Activated CD8-positive, alpha-beta memory T cell treated with anti-CD3 and anti-CD28 coated beads for 48 hours (primary cell): ENCODE measurements around the gene APH1B.
"Not testable (repeated sequence)": the region's sequence is repeated elsewhere in the genome, so short reads cannot be mapped to it uniquely, and the experiment has no call there.

Source experiments
- DNase-seq, 3 experiments: peaks; one replicate each; pipeline ENCODE4 v3.0.0-alpha.2; 2020; ENCODE audit warnings: low read depth in 2 of 3, low spot score in 2 of 3

The APH1B gene

GRCh38 chr15:63329567-63330350 is 52.4 kb downstream of the APH1B start:
- DNase-seq: no peak

GRCh38 chr15:63330926-63331325 is 53.5 kb downstream of the APH1B start:
- no peak for DNase-seq

- DNase-seq: no peak
Measured at GRCh38 chr15:63331456-63331855, 54.1 kb downstream of the APH1B start.

DNA sequence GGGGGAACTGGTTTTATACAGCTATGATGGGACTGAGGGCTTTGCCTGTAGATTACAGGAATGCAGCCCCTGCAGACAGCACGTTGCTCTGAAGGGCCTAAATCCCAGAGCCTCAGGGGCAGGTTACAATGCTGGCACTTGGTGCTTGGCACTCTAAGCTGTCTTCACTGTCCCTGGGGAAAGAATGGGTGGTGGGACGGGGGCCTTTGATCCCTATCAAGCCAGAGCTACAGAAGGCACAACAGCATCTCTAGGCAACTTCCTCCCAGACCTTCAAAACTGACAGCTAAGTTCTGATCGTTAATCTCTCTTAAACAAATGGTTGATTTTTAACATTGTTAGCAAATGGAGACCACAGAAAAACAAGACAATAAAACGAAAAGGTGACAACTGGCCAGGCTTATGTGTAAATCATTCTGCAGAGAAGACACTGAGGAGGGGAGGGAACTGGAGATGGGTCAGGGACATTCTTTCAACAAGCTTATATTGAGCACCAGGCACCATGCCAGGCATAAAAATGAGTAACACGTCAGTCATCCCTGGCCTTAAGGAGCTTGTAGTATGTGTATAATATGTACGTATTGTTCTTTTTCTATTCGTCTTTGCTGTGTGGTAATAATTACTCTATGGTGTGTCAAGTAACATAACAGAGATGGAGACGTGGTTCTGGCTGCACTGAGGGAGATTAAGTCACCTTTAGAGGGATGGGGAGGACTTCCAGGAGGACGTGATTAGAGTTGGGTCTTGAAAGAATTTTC is 55.1 kb downstream of the APH1B start:
- DNase-seq: no peak

DNA sequence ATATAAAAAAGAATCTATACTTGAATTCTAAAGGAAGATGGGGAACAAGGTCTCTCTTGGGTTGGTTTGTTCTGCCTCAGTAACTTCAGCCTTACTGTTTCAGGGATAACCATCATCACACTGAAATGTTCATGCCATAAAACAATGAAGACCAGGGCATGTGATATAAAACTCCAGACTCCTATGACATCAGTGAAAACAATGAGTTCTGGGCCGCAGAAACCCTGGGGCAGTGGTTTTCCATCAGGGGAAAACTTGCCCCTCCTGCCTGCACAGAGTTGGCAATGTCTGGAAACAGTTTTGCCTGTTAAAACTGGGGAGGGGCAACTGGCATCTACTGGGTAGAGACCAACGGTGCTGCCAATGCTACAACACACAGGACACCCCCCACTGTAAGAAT is 57.4 kb downstream of the APH1B start:
- no peak for DNase-seq

DNA sequence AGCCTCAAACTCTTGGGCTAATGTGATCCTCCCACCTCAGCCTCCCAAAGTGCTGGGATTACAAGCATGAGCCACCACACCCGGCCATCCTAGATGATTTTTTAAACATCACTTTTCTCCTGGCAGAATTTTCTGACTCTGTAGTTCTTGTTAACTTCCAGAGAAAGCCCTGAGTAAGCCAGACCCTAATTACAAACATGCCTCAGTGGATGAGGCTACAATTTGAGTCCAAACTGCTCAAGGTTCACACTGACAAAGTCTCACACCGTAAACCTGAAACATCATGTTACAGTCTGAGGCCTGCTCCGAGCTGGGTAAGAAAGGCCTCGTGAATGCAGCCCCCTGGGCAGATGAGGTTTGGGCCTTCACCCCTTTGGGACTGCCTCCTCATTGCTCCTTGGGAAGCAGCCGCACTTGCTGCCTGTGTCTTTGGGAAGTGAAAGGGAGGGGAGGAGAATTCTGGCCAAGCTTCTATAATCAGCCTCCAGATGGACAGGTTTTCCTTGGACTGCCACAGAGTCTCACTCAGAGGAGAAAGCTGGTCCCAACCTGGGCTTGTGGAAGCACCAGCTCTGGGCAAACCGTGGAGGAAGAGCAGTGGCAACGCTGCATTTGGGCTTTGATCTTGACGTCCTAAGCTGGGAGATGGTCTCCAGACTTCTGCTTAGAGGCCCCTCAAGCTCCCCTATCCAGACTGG is 58.3 kb downstream of the APH1B start:
- DNase-seq: no peak

DNA sequence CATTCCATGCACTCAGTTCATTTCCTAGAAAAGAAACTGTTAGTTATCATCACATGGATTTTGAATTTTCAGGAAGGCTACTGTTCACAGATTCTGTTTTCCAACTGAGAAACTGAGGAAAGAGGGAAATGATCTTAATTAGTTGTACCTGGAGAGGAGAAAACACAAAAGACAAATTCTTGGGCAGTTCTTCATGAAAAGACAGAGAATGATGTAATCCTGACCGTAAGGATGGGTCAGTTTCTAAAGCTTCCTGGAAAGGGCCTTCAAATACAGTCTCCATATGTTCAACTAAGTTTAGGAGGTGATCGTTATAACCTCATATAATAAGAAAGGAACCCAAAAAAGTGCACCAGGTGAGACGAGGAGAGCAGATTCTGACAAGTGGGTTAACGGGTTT is 59.6 kb downstream of the APH1B start:
- DNase-seq: no peak

GRCh38 chr15:63338170-63338569 is 60.8 kb downstream of the APH1B start:
- no peak for DNase-seq

GRCh38 chr15:63339006-63339766 is 61.8 kb downstream of the APH1B start:
- no peak for DNase-seq

- DNase-seq: no peak
Measured at GRCh38 chr15:63339836-63340235, 62.4 kb downstream of the APH1B start.

- no peak for DNase-seq
Measured at GRCh38 chr15:63340353-63340752, 62.9 kb downstream of the APH1B start.

DNA sequence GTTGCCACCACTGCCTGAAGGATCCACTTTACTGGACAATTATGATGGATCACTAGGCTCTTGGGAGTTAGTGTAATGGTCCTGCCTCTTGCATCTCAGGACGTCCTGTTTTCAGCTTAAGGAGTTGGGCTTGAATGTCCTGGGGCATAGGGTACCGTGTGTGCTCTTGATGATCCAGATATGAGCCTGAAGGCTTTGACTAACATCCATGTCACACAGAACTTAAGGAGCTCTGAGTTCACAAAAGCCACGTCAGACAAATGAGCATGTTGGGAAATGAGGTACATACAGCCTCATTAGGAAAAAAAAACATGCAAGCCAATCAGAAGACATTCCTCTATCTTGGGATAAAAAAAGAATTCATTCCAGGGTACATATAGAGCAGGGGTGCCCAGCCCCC is 63.5 kb downstream of the APH1B start:
- no peak for DNase-seq

DNA sequence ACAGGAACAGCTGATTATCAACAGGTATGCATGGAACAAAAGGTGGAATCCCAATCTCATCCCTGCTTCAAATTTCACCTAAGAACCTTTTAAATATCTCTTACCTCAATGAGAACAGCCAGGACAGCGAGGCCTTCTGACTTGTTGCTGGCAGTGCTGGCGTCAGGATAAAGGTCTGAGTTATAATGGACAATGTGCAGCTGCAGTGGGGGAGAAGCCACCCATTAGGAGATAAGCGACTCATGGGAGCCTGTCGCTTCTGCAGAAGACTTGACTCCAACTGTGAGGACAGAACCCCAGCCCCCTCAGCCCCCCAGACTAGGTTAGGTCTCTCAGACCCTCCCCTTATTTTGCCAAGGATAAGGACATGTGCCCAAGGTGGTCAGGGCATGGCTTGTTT is 64.5 kb downstream of the APH1B start:
- DNase-seq: no peak

DNA sequence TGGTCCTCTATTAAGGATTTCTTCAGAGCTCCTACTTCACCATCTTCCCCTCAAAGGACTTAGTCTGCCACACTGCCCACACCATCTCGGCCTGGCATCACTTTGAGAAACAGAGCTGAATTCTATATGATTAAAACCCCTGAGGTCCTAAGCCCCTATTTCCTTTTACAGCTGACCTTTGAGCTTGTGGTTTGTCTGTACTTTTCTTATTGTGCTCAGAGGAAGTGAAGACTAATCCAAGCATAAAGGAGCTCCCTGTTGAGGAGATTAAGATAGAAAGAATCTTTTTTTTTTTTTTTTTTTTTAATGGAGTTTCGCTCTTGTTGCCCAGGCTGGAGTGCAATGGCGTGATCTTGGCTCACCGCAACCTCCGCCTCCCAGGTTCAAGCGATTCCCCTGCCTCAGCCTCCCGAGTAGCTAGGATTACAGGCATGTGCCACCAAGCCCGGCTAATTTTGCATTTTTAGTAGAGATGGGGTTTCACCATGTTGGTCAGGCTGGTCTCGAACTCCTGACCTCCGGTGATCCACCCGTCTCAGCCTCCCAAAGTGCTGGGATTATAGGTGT is 65.7 kb downstream of the APH1B start:
- not testable (repeated sequence) for DNase-seq

DNA sequence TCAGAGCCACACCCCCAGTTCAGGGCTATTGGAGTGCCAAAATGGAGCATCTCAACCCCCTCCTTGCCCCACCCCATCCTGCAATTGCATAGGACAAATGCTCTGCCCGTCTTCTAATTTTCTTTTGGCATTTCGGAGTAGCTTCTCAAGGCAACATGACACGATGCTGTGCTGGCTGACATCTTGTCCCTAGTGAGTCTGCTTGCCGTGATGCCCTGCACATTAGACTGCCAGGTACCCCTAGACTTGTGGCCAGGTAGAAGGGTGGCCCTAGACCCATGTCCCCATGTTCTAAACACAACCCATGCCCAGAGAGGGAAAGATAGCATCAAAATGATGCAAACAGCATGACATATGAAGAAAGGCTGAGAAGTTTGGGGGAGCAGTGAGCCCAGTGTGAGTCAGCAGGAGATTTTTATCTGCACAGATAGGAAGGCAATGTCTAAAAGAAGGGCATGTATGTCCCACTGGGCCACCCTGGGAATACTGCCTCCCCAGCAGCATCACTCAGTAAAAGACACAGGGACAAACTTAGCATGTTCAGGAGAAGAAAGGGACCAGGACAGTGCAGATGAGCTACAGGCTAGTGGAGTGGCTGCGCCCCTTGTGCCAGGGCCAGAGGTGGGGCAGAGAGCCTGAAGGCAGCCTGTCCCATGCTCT is 67.5 kb downstream of the APH1B start:
- DNase-seq: no peak

DNA sequence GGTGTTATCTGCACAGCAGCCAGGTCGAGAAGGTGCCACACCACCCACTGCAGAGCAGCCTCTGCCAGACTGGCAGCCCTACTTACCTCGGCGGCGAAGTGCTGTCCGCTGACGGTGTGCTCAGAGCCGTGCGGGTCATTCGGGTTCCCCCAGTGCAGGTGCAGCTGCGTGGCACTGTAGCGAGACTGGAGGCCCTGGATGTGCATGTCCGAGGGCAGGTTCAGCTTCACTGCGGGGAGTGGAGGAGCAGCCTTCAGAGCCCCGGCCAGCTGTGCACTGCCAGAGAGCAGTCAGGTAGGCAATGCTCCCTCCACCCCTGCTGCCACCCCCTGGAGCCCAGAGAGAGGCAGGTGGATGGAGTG is 68.0 kb downstream of the APH1B start:
- DNase-seq: no peak

DNA sequence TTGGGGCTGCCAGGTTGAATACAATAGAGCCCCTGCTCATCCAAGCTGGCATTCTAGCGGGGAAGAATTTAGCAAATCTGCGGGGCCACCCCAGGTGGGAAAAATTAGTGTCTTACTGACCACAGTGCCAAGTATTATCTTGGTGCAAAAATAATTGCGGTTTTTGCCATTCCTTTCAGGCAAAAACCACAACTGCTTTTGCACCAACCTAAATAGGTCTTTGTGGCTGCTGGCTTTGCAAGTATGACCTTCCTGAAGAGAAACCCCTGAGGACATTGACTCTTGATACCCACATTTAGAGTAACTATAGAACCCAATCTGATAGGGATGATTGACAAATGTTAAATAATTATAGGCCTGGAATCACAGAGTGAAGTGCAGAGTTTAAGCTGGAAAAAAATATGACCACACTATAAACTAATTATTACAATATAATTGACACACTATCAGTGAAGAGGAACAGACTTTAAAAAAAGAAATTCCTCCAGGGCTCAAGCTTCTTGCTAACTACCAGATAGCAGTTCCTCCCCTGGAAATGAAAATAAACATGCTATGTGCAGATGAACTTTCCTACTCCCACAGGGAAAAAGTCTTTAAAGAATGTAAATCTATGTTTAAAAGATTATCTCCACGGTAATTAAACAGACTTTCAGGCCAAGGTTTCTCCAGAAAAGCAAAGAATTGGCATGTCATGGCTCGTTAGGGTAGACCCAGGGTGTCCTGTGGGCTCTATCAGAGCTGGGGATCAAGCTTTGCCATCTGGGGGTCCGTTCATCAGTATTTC is 69.9 kb downstream of the APH1B start:
- DNase-seq: no peak

DNA sequence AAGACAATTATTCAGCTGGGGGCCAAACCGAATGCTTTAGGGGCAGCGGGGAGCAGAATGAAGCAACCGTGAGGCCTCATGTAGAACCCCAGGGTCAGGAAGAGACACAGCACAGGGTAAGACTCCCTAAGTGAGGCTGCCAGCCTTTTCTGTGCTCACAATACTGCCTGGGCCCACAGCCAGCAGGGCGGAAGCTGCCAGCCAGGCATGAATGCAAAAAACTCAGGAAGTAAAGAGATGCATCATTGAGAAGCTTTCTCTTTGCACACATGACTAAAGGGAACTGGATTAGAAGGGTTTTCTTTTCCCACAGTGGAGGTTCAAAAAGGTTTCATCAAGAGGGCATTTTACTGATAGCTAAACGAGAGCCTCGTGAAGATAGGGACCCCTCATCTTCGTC is 71.0 kb downstream of the APH1B start:
- DNase-seq: no peak

GRCh38 chr15:63349156-63349555 is 71.8 kb downstream of the APH1B start:
- no peak for DNase-seq

- DNase-seq: no peak
Measured at GRCh38 chr15:63349621-63350020, 72.2 kb downstream of the APH1B start.
